Measurements from ENCODE around the gene RERE.
"Not testable (repeated sequence)": the region's sequence is repeated elsewhere in the genome, so short reads cannot be mapped to it uniquely, and the experiment has no call there.

Gene RERE

GRCh38 chr1:8525558-8526275 is 291.7 kb downstream of the RERE start:
- DNase-seq, result peak; percentile 62 to 96 (median 91)
- intact Hi-C loops (cut with DNase I), result loop anchor here (10.0 kb wide), 1 partner anchor 61 kb away; no protein-coding TSS in a partner anchor

GRCh38 chr1:8525216-8525557 is 292.3 kb downstream of the RERE start:
- intact Hi-C loops (cut with DNase I), result loop anchor here (10.0 kb wide), 1 partner anchor 60 kb away; no protein-coding TSS in a partner anchor
- peak in 22 of 42 donors; percentile 16 to 62 (median 40) for DNase-seq

DNA sequence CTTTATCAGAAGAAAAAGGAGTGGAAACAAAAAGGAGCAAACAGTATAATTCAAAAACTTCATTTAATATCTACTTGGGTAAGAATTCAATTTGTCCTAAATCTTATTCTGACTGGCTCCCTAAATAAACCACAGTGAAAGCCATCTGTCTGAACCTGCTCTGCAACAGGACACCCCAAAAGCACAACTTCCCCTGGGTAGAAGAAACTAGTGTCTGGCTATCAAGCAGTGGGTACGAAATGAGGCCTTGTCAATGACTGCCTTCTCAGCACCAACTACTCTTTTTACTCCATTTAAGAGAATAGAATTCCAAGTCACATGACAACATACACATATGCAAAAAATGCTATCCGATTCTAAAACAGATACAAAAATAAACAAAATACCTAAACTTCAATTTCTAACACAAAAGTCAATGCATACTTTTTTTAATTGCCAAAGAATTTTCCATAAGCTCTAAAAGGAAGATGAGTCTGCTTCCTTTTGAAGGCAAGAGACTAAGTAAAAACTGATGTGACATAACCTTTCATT is 292.7 kb downstream of the RERE start:
- intact Hi-C loops (cut with DNase I), result loop anchor here (10.0 kb wide), 1 partner anchor 60 kb away; no protein-coding TSS in a partner anchor

GRCh38 chr1:8523666-8524206 is 293.7 kb downstream of the RERE start:
- no peak for DNase-seq
- intact Hi-C loops (cut with DNase I), result loop anchor here (10.0 kb wide), 1 partner anchor 59 kb away; no protein-coding TSS in a partner anchor

More for the DNA sequence above, 292.7 kb downstream of the RERE start:
- DNase-seq, result no peak

GRCh38 chr1:8520483-8520966 is 296.9 kb downstream of the RERE start:
- intact Hi-C loops (cut with DNase I), result loop anchor here (10.0 kb wide), 1 partner anchor 56 kb away; no protein-coding TSS in a partner anchor
- no peak for DNase-seq

- no peak for DNase-seq
- intact Hi-C loops (cut with DNase I), result no loop called here
Observed at GRCh38 chr1:8519167-8519566, 298.3 kb downstream of the RERE start.

DNA sequence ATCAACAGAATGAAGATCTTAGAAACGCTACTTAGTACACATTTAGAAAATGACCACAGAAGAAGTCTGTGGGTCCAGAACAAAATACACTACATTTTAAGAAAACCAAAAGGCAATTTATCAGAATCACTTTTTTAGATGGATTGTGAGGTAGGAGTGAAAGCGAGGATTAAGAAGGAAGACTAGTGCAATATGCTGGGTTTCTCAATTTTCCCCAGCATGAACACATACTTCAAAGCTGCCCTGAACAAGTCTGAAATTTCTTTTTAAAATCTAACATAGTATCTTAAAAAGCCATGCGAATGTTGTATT is 299.0 kb downstream of the RERE start:
- intact Hi-C loops (cut with DNase I), result no loop called here
- DNase-seq, result no peak

GRCh38 chr1:8517661-8518489 is 299.6 kb downstream of the RERE start:
- DNase-seq, result peak in 3 of 42 donors; percentile 24 to 35 (median 30)
- intact Hi-C loops (cut with DNase I), result no loop called here

DNA sequence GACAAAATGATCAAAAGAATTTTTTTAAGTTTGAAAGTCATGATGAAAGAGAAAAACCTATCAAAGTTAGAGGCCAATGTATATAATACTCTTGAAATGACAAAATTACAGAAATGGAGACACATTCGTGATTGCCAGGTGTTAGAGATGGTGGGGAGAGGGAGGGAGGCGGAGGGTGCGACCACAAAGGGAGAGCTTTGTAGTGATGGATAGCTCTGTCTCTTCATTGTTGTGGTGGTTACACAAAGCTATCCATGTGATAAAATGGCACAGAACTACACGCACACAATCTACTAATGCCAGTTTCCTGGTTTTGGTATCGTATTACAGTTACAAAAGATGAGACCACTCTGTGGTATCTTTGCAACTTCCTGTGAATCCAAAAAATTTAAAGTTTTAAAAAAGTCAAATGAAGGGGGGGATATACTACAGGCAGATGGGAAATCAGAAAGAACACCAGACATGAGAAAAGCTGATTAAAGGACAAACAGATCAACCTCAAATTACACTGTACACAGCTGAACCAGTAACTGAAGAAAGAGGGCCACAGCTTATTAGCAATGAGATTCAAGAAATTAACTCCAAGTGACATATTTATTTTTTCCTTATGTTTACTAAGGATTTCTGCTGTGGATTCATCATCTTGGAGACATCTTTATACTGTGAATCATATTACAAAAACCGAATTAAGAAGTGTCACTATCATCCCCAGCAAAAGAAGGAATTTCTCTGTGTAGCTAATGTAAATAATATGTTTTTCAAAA is 300.5 kb downstream of the RERE start:
- intact Hi-C loops (cut with DNase I), result no loop called here

GRCh38 chr1:8516278-8516777 is 301.1 kb downstream of the RERE start:
- intact Hi-C loops (cut with DNase I), result no loop called here
- DNase-seq, result no peak

More for the DNA sequence above, 300.5 kb downstream of the RERE start:
- DNase-seq, result peak in 15 of 42 donors; percentile 36 to 69 (median 50)

GRCh38 chr1:8512504-8512903 is 304.9 kb downstream of the RERE start:
- intact Hi-C loops (cut with DNase I), result no loop called here

GRCh38 chr1:8510041-8510823 is 307.2 kb downstream of the RERE start:
- intact Hi-C loops (cut with DNase I), result no loop called here
- peak in 36 of 42 donors; percentile 28 to 85 (median 59) for DNase-seq

More at GRCh38 chr1:8512504-8512903, 304.9 kb downstream of the RERE start:
- DNase-seq, result no peak

- intact Hi-C loops (cut with DNase I), result no loop called here
- DNase-seq, result no peak
Observed at GRCh38 chr1:8509579-8509978, 307.9 kb downstream of the RERE start.

DNA sequence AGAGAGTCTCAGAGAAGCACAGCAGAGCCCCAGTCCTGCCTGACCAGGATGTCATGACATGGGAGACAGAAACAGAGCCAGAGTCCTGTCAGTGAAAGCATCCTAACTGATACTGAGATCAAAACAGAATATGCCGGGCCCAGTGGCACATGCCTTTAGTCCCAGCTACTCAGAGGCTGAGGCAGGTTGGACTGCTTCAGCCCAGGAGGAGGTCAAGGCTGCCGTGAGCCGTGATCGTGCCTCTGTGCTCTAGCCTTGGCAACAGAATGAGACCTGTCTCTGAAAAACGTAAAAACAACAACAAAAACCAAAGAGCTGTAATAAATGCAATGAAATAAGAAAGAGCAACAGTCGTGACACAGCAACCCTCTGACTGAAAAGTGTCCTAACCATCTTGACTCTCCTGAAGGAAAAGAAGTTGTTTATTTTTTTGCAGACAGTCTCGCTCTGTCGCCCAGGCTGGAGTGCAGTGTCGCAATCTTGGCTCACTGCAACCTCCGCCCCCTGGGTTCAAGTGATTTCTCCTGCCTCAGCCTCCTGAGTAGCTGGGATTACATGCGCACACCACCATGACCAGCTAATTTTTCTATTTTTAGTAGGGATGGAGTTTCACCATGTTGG is 310.3 kb downstream of the RERE start:
- no peak for DNase-seq
- intact Hi-C loops (cut with DNase I), result no loop called here

GRCh38 chr1:8506456-8506855 is 311.0 kb downstream of the RERE start:
- DNase-seq, result no peak
- intact Hi-C loops (cut with DNase I), result no loop called here

GRCh38 chr1:8503842-8504241 is 313.6 kb downstream of the RERE start:
- intact Hi-C loops (cut with DNase I), result no loop called here
- no peak for DNase-seq

DNA sequence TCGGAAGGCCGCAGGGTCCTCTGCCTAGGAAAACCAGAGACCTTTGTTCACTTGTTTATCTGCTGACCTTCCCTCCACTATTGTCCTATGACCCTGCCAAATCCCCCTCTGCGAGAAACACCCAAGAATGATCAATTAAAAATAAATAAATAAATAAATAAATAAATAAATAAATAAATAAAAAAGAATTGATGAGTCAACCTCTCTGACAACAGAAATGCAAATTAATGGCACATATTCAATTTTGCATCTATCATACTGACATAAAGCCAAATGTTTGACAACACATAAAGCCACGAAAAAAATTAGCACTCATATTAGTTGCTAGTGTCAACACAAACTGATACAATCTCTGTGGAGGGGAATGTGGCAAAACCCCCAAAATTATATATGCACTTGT is 314.5 kb downstream of the RERE start:
- DNase-seq; intact Hi-C loops (cut with DNase I): not testable (repeated sequence)

All from head of caudate nucleus (tissue), 42 donors.